HG03469 (cell line): ENCODE data around the gene HPCAL1.

Experiments used
- ATAC-seq: cut with Tn5 transposase; IDR thresholded peaks from one replicate; pipeline ENCODE4 v1.9.1; 2021; ENCODE audit warnings: mild to moderate bottlenecking, moderate library complexity, moderate number of reproducible peaks; ENCODE audit not compliant: unreplicated experiment

HPCAL1 gene

GRCh38 chr2:10332402-10333246 is 29.9 kb downstream of the HPCAL1 start:
- ATAC-seq: no peak

DNA sequence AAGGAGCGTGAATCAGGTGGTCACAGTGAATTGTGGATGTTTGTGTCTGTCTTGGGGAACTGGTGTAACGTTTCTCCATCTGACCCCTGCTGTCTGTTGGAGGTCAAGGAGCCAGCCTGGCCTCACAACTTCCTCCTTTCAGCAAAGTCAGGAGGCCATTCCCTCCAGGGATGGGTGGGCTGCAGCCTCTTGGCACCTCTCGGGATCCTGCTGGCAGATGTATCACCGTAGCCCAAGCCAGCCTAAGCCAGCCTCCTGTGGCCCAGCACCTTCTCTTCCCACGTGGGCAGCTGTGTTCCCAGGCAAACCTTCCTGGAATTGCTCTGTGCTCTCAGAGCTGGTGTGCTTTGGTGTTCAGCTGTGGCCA is 30.5 kb downstream of the HPCAL1 start:
- no peak for ATAC-seq

GRCh38 chr2:10333966-10334365 is 31.3 kb downstream of the HPCAL1 start:
- ATAC-seq: no peak

- ATAC-seq: no peak
These were observed 32.5 kb downstream of the HPCAL1 start for GRCh38 chr2:10335046-10335840.

- ATAC-seq: no peak
These were observed 33.6 kb downstream of the HPCAL1 start for GRCh38 chr2:10336283-10336682.

GRCh38 chr2:10337449-10338269 is 35.0 kb downstream of the HPCAL1 start:
- no peak for ATAC-seq

DNA sequence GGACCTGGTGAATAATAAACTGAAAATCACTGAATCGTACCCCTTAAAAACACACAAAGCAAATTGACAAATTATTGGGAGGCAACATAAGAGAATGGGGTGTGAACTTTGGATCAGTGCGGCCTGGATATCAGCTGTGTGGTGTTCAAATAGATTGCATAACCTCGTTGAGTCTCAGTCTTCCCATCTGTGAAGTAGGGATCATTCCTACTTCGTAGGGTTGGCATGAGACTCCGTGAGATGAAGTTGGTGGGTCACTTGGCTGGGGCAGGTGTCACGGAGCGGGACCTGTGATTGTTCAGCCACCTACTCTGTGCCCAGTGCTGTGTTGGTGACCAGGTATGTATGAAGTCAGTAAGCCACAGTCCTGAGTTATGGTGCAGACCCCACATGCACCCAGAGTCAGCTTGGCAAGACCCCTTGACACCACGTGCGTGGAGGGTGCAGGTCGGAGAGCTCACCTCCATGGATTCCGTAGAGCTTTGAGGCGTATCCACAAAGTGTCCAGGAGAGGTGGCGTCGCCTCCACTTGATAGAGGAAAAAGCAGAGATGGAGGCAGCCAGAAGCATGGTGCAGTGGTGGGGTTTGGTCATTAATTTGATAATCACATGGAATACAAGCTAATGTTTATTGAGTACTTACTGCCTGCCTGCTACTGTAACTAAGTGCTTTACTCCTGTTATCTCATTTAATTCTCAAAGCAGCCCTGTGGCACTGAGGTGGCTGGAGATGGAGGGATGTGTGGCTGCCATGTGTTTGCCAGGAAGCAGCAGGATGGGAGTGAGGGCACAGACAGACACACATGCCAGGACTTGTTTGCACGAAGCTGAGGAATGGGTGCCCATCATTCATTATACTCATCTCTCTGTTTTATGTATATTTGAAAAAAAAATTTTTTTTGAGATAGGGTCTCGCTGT is 35.8 kb downstream of the HPCAL1 start:
- ATAC-seq: no peak

- ATAC-seq: no peak
These were observed 37.2 kb downstream of the HPCAL1 start for GRCh38 chr2:10339647-10340592.

DNA sequence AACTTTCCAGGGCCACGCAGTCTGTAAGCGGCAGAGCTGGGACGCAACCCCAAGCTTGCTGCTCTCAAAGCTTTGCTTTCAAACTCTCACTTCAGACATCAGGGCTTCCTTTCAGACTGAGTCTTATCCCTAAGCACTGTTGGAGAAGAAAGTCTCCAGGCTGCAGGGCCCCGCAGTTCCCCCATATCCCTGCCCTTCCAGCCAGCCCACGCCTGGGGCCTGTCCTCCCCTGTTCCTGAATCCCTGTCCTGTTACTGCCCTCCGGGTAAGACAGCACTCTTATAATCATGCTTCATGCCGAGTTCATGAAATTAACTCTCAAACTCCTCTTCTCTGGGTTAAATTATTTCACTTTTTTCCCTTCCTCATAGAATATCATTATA is 37.9 kb downstream of the HPCAL1 start:
- no peak for ATAC-seq

DNA sequence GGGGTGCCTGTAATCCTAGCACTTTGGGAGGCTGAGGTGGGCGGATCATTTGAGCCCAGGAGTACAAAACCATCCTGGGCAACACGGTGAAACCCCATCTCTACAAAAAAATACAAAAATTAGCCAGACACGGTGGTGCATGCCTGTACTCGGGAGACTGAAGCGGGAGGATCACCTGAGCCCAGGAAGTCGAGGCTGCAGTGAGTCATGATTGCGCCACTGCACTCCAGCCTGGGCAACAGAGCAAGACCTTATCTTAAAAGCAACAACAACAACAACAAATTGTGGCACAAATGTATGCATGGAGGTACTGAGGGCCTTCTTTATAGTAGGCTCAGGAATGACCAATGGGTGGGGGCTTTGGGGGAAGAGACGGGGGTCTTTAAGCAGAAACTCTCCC is 38.5 kb downstream of the HPCAL1 start:
- no peak for ATAC-seq

DNA sequence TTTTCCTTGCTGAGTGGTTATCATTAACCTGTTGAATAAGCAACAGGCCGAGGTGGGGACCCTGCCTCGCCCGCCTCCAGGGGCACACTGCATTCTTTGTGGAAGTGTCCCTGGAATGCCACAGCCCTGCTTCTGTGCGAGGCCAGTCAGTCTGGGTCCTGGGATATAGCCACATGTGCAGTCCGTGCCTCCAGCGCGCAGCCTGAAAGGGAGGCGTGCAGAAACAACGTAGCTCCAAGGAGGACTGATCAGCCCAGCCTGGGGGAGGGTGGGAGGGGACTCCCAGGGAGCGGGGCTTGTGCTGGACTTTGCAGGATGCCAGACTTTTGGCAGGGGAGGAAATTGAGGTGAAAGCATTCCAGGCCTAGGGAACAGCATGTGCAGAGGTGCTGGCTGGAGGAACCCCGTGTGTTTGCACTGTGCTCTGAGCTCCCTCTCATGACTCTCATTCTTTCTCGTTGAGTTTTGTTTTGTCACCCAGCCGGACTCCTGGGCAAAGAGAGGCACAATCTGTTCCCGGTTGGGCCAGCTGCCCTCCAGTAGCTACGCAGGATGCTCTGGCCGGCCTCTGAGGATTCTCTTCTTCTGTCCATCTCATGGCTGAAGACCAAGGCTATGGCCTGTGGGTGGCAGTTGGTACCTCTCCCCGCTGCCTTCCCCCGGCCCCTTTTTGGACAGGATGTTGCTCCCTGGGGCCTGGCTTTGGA is 39.7 kb downstream of the HPCAL1 start:
- no peak for ATAC-seq

DNA sequence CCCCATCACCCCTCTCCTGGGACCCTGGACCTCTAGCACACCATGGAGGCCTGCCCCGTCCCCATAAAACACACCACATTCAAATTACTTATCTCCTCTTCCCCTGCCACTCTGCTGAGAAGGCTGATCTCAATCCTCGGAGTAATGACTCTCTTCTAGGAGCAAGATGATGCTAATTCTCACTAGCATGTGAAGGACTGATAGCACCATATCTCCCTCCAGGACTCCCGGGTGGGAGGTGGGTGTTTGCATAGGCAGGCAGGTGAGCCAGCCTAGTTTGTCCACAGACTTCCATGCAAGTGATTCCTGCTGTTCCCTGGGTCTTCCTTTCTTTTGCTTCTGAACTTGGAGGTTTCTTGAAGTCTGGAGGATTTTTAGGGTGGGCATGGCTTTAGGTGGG is 40.5 kb downstream of the HPCAL1 start:
- no peak for ATAC-seq

- no peak for ATAC-seq
These were observed 41.0 kb downstream of the HPCAL1 start for GRCh38 chr2:10343658-10344057.

GRCh38 chr2:10344105-10345066 is 41.7 kb downstream of the HPCAL1 start:
- no peak for ATAC-seq

GRCh38 chr2:10345126-10345525 is 42.4 kb downstream of the HPCAL1 start:
- ATAC-seq: no peak

- no peak for ATAC-seq
These were observed 43.1 kb downstream of the HPCAL1 start for GRCh38 chr2:10345813-10346212.

- ATAC-seq: no peak
These were observed 44.3 kb downstream of the HPCAL1 start for GRCh38 chr2:10346929-10347561.
